GM18858 (cell line): ENCODE results near the gene CORO6.

Experiments
- ATAC-seq: cut with Tn5 transposase; IDR thresholded peaks from one replicate; pipeline ENCODE4 v1.9.1; 2021; ENCODE audit not compliant: unreplicated experiment

The CORO6 gene

GRCh38 chr17:29591737-29592608 lies 30.7 kb downstream of the CORO6 start:
- no peak for ATAC-seq

DNA sequence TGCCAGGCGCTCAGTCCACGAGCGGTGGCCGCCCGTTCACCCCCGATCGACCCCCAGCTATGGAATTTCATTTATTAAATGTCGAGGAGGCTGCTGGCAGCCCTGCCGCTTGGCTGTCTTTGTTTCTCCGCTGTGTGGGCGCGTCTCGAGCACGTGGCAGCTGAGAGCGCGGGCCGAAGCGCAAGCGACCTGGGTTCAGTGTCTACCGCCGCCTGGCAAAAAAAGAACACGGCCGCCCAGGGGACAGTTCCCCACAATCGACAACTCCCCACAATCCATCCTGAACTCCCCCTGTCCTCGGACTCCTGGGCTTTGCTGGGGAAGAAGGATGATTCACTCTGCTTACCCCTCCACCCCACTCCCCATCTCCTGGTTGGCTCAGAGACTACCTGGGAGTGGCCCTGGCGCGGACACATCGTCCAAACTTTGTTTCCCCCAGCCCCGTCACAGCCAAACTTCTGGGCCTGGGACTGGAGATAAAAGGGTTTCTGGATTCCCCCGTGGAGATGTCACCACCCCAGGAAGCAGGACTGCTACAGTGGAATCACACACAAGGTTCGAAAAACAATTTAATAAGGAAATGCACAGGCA lies 31.5 kb downstream of the CORO6 start:
- no peak for ATAC-seq

DNA sequence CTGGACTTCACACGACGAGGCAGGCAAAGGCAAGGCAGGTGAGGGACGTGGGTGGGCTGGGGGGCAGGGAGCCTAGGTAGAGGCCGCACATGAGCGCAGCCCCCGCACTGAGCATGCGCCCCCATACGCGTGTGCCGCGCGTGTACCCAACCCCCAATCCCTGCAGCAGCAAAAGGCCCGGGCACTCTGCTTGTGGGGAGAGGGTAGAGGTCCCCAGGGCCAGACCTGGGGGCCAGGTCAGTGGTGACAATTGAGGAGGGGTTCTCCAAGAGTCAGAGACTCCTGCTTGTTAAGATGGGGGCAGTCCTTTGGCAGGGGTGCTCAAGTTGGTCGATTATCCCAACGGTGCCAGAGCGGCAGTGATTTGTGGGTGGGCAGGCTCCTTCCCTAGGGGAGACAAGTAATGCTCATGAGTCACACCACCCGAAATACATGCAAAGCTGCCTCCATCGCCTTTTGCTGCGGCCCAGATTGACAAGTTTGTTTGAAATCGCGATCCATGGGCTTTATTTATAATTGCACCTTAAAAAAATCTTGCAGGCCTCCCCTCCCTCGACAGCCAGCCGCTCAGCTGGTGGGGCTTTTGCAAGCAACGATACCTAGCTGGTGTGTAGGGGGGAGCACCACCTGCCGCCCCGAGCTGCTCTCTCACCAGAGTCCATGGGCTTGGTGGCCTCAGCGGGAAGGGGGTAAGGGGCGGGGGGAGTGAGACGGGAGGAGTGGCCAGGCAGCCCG lies 32.1 kb downstream of the CORO6 start:
- no peak for ATAC-seq

DNA sequence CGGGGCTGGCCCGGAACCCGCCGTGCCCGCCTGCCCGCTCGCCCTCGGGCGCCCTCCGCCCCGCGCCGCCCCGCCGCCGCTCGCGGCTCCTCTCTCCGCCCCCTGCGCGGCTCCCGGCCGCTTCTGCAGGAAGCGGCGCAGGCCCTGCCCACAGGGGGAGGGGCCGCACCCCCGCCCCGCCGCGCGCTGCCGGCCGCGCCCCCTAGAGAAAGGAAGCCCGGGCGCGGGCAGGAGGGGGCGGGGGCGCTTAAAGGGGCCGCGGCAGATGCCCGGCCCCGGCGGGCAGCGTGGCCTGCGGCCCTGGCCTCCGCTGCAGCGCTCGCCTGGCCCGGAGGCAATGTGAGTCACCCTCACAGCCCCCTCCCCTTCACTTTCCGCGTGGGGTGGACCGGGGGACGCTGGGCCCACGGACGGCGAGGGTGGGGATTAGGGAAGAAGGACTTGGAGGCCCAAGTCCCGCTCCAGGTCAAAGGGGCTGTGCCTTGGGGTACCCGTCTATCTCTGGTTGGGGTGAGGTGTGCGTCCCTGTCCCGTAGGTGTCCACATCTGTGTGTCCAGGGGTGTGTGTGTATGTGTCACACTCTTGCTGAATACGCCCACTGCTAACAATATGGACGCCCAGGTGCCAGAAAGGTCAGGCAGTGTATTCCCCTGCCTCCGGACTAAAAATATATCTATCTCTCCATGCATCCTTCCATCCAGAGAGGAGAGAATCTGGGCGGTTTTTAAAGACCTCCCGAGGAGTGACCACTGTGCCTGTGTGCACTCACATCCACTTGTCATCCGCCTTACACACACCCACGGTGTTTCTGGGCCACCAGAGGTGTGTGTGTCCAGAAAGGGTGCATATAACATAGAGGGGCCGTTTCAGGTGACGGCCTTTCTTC lies 32.9 kb downstream of the CORO6 start, which contains the start of gene GIT1:
GIT1 (minus strand) TSS at position 125 of the 887 bp plus-strand sequence. CDS start 270 bp downstream, outside the sequence.
- ATAC-seq = no peak

DNA sequence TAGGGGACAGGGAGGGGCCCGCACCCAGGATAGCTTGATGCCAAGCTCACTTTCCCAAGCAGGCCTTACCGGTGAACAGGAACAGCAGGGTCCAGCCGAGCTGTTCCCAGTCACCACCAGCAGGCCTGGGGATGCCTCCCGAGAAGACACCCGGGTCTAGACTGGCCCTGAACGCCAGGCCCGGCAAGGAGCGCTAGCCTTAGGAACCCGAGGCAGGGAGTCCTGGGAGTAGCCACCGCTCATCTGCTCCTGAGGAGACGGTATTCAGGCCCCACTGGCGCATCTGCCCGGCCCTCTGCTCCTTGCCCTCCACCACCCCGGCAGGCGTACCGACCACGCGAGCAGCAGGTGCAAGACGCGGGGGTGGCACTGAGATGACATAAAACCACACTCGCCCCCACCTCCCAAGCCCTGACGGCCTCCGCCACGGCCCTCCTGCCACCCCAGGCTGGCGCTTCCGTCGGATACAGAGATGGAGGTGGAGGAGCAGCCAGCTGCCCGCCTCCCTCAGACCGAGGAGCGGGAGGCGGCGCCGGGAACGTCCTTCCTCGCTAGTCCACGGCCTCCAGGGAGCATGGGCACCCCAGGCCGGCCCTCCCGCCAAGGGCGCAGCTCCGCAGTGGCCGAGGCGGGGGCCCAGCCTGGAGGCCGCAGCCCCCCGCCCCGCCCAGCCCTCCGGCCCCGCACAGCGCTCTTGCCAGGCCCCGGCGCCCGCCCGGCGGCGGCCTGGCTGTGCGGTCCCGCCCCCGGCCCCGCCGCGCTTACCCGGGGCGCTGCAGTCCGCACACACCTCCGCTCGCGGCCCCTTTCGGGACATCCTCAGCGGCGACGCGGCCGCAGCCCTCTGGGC lies 33.9 kb downstream of the CORO6 start:
- no peak for ATAC-seq

DNA sequence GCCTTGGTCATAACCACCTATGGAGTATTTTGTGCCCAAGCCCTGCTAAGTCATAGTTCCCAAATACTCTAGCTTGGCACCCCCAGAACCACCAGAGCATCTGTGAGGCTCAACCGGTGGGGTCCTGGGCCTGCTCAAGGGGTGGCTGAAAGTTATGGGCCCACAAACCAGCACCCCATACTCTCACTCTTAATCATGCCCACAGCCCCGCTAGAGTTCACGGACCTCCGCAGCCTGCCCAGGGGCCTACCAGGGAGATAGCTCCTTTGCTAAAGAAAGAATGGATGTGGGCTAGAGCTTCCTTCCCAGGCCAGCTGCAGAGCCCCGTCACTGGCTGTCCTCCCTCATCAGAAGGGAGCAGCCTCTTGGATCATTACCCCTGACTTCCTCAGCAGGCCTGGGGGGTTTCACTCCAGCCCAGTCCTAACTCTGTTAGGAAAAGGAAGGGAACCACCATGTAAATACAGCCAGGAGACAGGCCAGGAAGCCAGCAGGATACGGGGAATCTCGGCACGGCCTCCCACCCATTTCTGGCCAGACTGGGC lies 34.6 kb downstream of the CORO6 start:
- no peak for ATAC-seq

DNA sequence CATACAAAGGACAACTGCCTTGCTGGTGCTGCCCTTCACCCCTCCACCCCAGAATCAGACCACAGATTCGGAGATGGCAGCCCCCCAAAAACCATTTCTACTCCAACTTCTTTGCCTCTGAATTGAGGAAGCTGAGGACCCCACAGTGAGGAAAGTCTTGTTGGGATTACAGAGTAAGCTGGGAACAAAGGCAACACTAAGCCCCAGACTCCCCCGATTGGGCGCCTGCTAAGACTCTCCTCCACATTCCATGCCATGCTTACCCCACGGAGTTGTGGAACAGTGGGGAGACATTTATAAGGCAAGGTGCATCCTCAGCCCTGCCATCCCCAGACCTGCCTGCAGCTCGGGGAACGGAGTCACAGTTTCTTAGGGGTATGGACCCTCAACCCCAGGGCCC lies 35.1 kb downstream of the CORO6 start:
- no peak for ATAC-seq

DNA sequence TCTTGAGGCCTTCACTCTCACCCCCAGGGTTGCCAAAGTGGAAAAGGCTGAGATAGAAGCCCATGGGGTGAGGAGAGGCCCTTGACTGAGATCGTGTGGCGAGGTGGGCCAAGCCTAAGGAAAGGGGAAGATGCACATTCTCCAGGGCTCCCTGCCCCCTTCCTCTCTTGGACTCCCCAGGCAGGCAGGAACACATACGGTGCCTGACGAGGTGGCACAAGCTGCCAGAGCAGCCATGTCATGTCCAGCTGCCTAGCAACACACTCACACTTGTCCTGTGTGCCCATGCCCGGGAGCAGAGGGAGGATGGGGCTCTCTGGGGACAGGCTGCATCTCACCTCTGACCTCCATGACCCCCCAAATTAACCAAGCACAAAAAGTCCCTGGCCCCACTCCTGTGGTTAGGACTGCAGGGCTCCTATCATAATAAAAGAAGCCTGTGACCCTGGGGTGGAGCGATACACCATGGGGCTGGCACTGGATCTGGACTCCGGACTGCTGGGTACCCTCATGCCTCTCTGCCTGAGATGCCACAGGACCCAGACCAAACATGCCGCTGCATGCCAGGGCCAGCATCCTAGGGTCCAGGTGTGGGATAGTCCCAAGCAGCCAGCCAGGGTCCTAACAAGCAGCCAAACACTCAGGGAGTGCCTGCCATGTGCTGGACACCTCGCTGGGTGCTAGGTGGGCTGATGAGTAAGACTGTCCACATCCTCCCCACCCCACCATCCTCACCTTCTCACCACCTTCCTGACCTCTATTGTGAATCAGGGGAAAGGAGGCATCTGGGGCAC lies 35.8 kb downstream of the CORO6 start:
- ATAC-seq = no peak

DNA sequence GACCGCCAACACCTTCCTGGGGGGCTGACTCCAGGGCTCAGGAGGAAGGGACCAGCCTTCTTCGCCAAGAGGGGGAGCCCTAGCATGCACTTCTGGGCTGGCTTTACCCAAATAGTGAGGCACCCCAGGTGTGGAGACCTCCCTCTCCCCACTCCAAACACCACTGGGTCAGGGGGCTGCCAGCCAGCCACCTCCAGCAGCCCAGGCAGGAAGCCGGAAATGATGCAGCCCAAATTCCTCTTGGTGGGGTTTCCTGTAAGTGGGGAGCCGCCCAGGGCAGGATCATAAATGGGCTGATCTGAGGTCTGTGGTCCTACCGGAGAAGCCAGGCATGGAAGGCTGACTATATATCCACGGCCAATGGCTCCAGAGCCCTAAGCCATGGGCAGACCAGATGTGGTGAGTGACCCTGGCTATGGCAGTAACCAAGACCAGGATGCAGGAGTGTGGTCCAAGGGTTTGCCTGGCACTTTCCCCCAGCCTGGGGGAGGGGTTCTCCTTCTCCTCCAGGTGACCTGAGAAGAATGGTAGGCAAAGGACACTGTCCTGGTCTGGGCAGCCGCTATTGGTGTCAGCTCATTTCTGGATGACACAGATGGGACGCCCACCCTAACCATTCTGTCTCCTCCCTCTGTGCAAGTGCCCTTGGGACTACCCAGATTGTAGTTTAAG lies 37.5 kb downstream of the CORO6 start:
- ATAC-seq = no peak

DNA sequence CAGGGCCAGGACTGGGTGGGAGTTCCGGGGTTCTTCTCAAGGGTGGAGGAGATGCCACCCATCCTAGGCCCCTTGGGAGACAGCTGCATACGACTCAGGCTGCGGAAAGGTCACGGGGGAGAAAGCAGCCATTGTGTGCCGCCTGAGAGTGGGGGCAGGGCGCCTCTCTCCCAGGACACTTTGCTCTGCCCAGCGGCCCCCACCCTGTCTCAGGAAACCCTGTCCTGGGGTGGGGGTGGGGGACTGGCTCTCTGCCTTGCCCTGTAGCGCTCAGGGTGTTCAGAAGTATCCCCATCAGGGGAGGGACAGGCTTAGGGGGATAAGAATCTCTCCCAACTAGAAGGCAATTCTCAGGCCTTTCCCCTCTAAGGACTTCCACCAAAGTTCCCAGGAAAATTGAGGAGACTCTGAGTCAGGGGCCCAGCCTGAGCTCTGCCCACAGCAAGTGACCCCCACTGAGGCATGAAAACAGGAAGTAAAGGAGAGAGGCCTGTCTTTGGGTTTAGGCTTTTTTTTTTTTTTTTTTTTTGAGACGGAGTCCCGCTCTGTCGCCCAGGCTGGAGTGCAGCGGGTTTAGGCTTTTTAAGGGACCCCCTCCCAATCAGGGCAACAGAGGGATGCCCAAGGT lies 38.1 kb downstream of the CORO6 start:
- ATAC-seq = no peak

- ATAC-seq = no peak
Measured at GRCh38 chr17:29583324-29584248, 39.1 kb downstream of the CORO6 start.

DNA sequence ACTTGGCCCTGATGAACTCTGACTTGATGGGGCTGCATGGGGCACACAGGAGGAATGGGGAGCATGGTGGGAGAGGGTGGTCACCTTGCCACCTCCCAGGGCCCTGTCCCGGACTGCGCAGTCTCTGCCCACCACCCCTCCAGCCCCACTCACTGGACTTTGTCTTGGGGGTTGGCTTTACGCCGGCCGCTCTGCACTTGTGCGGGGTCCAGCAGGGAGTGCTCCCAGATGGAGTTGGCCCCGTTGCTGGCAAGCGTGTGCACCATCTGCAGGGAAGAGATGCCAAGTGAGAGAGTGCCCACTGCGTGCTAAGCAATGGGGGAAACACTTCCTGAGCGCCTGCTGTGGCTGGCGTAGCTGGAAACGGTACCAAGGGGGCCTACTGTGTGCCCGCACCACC lies 39.9 kb downstream of the CORO6 start:
- no peak for ATAC-seq

DNA sequence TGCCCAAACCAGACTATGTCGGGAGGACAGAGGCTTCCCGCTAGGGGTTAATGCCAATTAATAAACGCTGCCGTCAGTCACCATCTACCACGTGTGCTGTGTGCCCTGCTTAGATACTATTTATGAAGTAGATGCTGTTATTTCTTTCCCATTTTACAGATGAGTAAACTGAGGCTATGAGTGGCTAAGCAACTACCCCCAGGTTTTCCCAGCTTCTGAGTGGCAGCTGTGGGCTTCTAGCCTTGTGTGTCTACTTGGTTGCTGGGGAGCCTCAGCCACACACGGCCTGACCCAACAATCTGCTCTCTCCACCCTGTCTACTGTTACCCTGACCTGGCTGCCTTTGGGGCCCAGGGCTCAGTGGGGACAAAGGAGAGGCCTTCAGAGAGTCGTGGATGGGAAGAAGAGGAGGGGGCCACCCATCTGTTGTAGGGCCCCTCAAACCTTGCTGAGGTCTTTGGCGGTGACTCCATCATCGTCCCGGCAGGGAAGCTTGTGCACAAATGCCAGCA lies 40.4 kb downstream of the CORO6 start:
- no peak for ATAC-seq

- ATAC-seq = no peak
Measured at GRCh38 chr17:29581583-29582253, 41.0 kb downstream of the CORO6 start.

DNA sequence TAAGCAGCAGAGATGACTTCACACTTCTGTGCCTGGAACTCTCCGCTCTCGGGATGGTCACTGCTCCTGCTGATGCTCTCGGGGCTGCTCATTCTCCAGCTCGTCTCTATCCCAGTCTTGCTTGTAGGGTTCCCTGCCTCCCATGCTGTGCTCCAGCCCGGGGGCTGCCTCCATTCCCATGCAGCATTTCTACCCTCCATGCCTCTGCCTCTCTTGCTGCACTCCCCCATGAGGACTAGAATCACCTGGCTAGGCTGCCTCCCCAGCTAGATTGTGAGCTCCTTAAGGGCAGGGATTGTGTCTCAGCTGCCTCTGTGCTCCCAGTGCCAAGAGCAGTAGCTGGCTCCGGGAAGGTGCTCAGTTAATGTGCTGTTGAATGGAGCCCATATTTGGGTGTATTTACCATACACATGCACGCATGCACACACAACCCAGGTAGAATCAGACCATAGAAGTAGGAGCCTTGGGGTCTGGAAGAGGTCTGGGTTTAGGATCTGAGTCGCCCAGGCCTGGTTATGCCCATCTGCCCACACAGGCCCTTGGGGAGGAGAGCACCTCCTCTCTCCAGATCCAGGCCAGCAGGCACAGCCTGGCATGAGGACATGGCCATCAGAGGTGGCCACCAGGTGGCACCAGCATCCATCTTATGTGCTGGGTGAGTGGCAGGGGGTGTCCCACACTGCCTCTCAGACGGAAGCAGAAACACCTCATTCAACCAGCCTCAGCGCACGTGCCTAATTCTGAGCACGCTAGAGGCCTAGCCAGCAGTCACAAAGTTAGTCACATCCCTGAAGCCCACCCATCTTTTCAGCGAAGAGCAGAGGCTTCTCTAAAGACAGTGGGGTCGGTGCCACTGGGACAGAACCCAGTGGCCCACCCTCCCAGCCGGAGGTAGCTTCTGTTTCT lies 42.6 kb downstream of the CORO6 start:
- peak; percentile 82 for ATAC-seq
